ENCODE results near the gene GPC5. TPM values are rescaled to one million over a fixed set of nuclear protein-coding genes. Genes with fewer than 3 reads are reported as not detected.

GPC5 gene
- total RNA-seq, 1 donor from 2014 or later = 2.5 TPM

- TF ChIP-seq CTCF (IDR thresholded peaks at IDR 0.05; ENCODE audit: unreplicated experiment) = no peak
- no peak overlapping the region for H3K4me3 Mint-ChIP-seq
Measured at GRCh38 chr13:92377396-92377795, 979.0 kb downstream of the GPC5 start.

GRCh38 chr13:92379371-92379770 is 981.0 kb downstream of the GPC5 start:
- no peaks in the 10 kb centered on the region for H3K36me3 Mint-ChIP-seq
- H3K27ac Mint-ChIP-seq = peak overlapping the region; percentile 4
- H3K9me3 Mint-ChIP-seq = peaks cover 8% of the 10 kb centered on the region
- DNase-seq (ENCODE audit: low spot score in 2 of 2, unreplicated experiment in 2 of 2) = no peak
- no peaks in the 10 kb centered on the region for H3K27me3 Mint-ChIP-seq (ENCODE audit: low read depth)
- no peak overlapping the region for H3K4me3 Mint-ChIP-seq
- H3K4me1 Mint-ChIP-seq = peaks cover 17% of the 10 kb centered on the region
- no peak for TF ChIP-seq CTCF (IDR thresholded peaks at IDR 0.05; ENCODE audit: unreplicated experiment)

More at GRCh38 chr13:92377396-92377795, 979.0 kb downstream of the GPC5 start:
- Mint-ChIP-seq H3K36me3 (no peaks in the 10 kb centered on the region), H3K4me1 (peaks cover 15% of the 10 kb centered on the region), H3K9me3 (peaks cover 8% of the 10 kb centered on the region), H3K27me3 (ENCODE audit: low read depth) (no peaks in the 10 kb centered on the region), H3K27ac (no peak overlapping the region)
- no peak for DNase-seq (ENCODE audit: low spot score in 2 of 2, unreplicated experiment in 2 of 2)

- Mint-ChIP-seq H3K27me3 (ENCODE audit: low read depth) (no peaks in the 10 kb centered on the region), H3K36me3 (no peaks in the 10 kb centered on the region), H3K9me3 (no peaks in the 10 kb centered on the region), H3K27ac (no peak overlapping the region), H3K4me3 (no peak overlapping the region), H3K4me1 (peaks cover 19% of the 10 kb centered on the region)
- no peak for TF ChIP-seq CTCF (IDR thresholded peaks at IDR 0.05; ENCODE audit: unreplicated experiment)
- no peak for DNase-seq (ENCODE audit: low spot score in 2 of 2, unreplicated experiment in 2 of 2)
Measured at GRCh38 chr13:92384410-92384809, 986.0 kb downstream of the GPC5 start.

GRCh38 chr13:92387245-92387644 is 988.8 kb downstream of the GPC5 start:
- H3K4me3 Mint-ChIP-seq = no peak overlapping the region
- H3K9me3 Mint-ChIP-seq = no peaks in the 10 kb centered on the region
- H3K27me3 Mint-ChIP-seq (ENCODE audit: low read depth) = no peaks in the 10 kb centered on the region
- no peaks in the 10 kb centered on the region for H3K36me3 Mint-ChIP-seq
- DNase-seq (ENCODE audit: low spot score in 2 of 2, unreplicated experiment in 2 of 2) = no peak
- peaks cover 26% of the 10 kb centered on the region for H3K4me1 Mint-ChIP-seq
- TF ChIP-seq CTCF (IDR thresholded peaks at IDR 0.05; ENCODE audit: unreplicated experiment) = no peak
- no peak overlapping the region for H3K27ac Mint-ChIP-seq

- DNase-seq (ENCODE audit: low spot score in 2 of 2, unreplicated experiment in 2 of 2) = no peak
- no peaks in the 10 kb centered on the region for H3K27me3 Mint-ChIP-seq (ENCODE audit: low read depth)
- peaks cover 3% of the 10 kb centered on the region for H3K9me3 Mint-ChIP-seq
- H3K4me3 Mint-ChIP-seq = no peak overlapping the region
- H3K27ac Mint-ChIP-seq = no peak overlapping the region
- H3K4me1 Mint-ChIP-seq = peaks cover 21% of the 10 kb centered on the region
- TF ChIP-seq CTCF (IDR thresholded peaks at IDR 0.05; ENCODE audit: unreplicated experiment) = no peak
- H3K36me3 Mint-ChIP-seq = no peaks in the 10 kb centered on the region
Measured at GRCh38 chr13:92390217-92390616, 991.8 kb downstream of the GPC5 start.

GRCh38 chr13:92403606-92404005 is 1005.2 kb downstream of the GPC5 start:
- Mint-ChIP-seq H3K4me1 (no peaks in the 10 kb centered on the region), H3K4me3 (no peak overlapping the region), H3K36me3 (no peaks in the 10 kb centered on the region), H3K27ac (no peak overlapping the region), H3K27me3 (ENCODE audit: low read depth) (no peaks in the 10 kb centered on the region), H3K9me3 (peaks cover 10% of the 10 kb centered on the region)
- no peak for DNase-seq (ENCODE audit: low spot score in 2 of 2, unreplicated experiment in 2 of 2)
- no peak for TF ChIP-seq CTCF (IDR thresholded peaks at IDR 0.05; ENCODE audit: unreplicated experiment)
